Stomach (tissue), 4 donors: ENCODE data around the gene RNF224.

Source experiments
- EP300 ChIP-seq: sonication (generic); formaldehyde crosslinking; IDR thresholded peaks from one replicate; pipeline ENCODE4 v1.6.1; 2017; ENCODE audit warnings: antibody characterized with exemption
- POLR2A ChIP-seq, 4 donors: fragments of 450-650 bp; IDR thresholded peaks; one replicate each; pipeline ENCODE4 v1.6.1; 2016; ENCODE audit warnings: antibody characterized with exemption in 4 of 4, control low read depth in 2 of 4, mild to moderate bottlenecking in 1 of 4, moderate library complexity in 1 of 4
- TF ChIP-seq, protein P1 (sequence below), 7 experiments: fragments of 450-650 bp in 4 of 7; fragments of 200-600 bp in 3 of 7; sonication (generic) in 3 of 7; IDR thresholded peaks; one replicate each; pipeline ENCODE4 v1.5.1; 2016 to 2019; ENCODE audit warnings: antibody characterized with exemption in 7 of 7, control low read depth in 2 of 7, mild to moderate bottlenecking in 1 of 7

DNA sequence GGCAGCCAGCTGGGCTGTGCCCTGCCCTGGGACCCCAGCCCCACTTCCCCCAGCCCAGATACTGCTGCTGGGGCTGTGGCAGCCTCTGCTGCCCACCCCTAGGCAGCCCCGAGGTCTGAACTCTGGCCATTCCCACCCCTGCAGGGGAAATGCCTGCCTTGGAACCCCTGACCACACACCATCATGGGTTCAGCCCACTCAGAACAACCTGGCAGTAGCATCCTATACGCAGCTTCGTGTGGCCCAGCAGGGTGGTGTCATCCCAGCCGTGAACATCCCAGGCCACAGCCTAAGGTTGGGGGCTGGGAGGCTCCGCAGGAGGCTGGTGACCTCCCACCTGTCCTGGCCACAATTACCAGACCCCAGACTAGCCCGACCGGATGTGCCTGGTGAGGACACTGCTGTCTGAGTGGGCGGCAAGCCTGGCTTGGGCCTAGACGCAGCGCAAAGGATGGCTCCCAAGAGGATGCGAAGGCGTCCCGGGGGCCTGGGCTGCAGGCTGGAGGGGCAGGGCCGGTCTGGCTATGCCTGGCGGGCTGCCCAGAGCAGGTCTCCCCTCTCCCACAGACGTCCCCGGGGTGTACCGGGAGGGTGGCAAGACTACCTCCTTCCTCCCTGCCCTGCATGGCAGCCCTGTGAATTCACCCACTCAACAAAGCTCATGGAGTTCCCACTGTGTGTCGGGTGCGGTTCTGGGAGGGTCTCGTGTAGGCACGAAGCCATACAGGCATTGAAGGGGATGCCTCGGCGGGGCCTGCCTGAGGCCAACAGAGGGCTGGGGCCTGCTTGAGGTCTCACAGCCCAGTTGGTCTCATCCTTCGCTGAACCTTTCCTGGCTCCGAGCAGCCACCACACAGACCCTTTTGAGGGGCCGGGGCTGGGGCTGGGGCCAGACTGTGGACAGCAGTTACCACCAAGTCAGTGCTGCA, 1.9 kb downstream of the RNF224 start:
- TF ChIP-seq, protein P1, sequence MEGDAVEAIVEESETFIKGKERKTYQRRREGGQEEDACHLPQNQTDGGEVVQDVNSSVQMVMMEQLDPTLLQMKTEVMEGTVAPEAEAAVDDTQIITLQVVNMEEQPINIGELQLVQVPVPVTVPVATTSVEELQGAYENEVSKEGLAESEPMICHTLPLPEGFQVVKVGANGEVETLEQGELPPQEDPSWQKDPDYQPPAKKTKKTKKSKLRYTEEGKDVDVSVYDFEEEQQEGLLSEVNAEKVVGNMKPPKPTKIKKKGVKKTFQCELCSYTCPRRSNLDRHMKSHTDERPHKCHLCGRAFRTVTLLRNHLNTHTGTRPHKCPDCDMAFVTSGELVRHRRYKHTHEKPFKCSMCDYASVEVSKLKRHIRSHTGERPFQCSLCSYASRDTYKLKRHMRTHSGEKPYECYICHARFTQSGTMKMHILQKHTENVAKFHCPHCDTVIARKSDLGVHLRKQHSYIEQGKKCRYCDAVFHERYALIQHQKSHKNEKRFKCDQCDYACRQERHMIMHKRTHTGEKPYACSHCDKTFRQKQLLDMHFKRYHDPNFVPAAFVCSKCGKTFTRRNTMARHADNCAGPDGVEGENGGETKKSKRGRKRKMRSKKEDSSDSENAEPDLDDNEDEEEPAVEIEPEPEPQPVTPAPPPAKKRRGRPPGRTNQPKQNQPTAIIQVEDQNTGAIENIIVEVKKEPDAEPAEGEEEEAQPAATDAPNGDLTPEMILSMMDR (IDR thresholded peaks at IDR 0.05) = no peak
- no peak for TF ChIP-seq POLR2A (IDR thresholded peaks at IDR 0.05)
- TF ChIP-seq EP300 = no peak
